ENCODE data around the gene HES1. TPM values are rescaled to one million over a fixed set of nuclear protein-coding genes. Genes with fewer than 3 reads are reported as not detected.

HES1 gene
- total RNA-seq, 2 donors from 2014 or later = 32.1 to 43.6 TPM

DNA sequence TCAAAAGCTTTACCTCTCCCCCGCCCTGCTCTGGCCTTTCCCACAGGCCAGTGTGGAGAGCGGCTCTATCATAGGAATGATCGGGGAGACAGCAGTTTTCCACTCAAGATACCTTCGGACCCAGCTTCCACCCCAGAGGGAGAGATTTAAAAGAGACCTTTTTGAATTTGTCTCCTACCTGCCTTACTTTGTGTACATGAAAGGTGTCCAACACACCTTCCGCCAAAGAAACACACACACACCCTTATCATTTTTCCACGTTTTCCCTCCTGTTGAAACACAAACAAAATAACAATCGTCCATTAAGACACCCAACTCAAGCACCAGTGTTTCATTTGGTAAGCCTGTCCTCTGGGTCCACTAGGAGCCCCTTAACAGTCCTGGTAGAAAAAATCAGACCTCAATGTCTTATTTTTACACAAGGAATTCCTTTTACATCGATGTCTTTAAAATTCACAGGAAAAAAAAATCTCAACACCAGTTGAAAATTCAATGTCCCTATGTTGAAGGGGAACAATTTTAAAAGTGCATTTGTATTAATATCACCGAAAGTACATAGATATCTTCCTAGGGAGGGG lies 4.0 kb downstream of the HES1 start:
- Histone ChIP-seq H3K9me3 (no peaks in the 10 kb centered on the region), H3K27ac (peak overlapping the region; percentile 92 to 98), H3K4me3 (peak overlapping the region in 1 of 2 donors; percentile 75), H3K27me3 (no peaks in the 10 kb centered on the region), H3K4me1 (peaks cover 0 to 60% of the 10 kb centered on the region in 2 donors), H3K36me3 (no peaks in the 10 kb centered on the region)
- no peak for TF ChIP-seq CTCF (IDR thresholded peaks at IDR 0.05)
- no peak for DNase-seq (ENCODE audit: low spot score)

DNA sequence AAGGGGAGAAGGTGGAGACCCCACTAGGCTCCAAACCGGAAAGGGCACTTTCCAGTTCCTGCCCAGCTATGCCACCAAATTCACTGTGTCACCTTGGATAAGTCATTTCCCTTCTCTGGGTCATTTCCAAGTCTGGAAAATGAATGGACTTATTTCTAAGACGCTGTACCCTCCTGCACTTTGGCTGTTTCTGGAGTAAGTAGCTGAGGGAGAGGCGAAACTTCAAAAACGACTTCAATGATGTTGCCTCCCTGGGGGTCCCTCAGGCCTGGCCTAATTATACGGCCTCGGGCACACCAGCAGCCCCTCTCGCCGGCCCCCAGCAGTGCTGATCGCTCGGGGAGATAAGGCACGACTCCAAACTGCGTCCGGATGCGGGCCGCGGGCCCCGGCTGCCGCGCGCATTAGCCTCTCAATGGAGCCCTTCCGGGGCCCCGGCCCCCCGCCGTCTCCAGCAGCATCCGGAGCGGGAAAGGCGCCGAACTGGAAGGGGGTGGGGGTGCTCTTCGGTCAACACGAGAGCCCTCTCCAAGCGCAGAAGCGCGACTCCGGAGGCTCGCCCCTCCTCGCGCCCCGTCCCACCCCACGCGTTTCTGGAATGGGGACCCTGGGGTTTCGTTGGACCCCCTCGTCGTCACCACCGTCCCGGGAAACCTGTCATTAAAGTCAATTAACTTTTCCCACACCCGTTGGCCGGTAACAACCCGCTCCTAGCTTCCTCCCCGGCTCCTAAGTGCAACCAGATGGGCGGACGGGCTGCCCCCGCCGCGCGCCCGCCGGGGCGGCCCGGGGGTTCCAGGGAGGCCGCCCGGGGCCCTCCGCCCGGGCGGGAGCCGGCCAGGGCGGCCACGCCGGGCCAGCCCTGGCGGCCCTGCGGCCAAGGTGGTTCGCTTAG lies 4.8 kb downstream of the HES1 start:
- Histone ChIP-seq H3K9me3 (no peaks in the 10 kb centered on the region), H3K4me3 (peak overlapping the region; percentile 30 to 46), H3K27me3 (no peaks in the 10 kb centered on the region), H3K27ac (peak overlapping the region; percentile 92 to 98), H3K4me1 (peaks cover 0 to 53% of the 10 kb centered on the region in 2 donors), H3K36me3 (no peaks in the 10 kb centered on the region)
- DNase-seq (ENCODE audit: low spot score) = no peak
- no peak for TF ChIP-seq CTCF (IDR thresholded peaks at IDR 0.05)

- TF ChIP-seq CTCF (IDR thresholded peaks at IDR 0.05) = peak in 1 of 2 donors; percentile 25
- Histone ChIP-seq H3K9me3 (no peaks in the 10 kb centered on the region), H3K27me3 (no peaks in the 10 kb centered on the region), H3K4me1 (peaks cover 0 to 53% of the 10 kb centered on the region in 2 donors), H3K4me3 (peak overlapping the region; percentile 30 to 46), H3K27ac (peak overlapping the region; percentile 95 to 98), H3K36me3 (no peaks in the 10 kb centered on the region)
- peak; percentile 91 for DNase-seq (ENCODE audit: low spot score)
These were observed 5.6 kb downstream of the HES1 start for GRCh38 chr3:194141415-194142155.

DNA sequence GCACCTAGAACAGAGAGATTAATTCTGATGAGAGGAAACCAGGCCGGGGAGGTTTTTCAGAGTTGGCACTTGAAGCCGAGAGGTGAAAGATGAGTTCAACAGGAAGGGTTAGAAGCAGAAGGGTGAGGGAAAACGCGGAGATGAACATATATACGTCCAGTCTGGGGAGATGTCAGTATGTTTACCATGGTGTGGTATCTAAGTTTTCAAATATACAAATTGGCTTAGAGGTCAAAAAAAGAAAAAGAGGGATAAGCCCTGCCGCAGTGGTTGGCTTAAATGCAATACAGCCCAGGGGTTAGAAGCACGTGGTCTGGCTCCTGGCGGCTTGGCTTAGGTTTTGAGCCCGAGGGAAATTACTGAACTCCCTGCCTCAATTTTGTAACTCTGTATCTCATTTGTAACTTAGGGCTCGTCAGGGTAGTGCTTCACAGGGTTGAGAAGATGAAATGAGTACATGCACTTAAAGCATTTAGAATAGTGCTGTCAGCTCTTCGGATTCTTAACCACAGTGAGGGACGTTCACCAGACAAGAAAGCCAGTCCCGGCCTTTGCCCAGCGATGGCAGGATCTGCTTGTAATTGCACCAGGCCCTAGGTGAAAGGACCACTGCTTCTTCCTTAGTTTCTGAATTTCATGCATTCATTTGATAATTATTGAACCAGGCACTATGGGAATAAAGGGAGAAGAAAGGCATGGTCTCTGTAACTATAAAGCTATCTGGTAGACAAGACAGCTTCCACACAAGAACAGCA lies 6.4 kb downstream of the HES1 start:
- no peaks in the 10 kb centered on the region for H3K36me3 ChIP-seq
- peak overlapping the region in 1 of 2 donors; percentile 35 for H3K4me3 ChIP-seq
- TF ChIP-seq CTCF (IDR thresholded peaks at IDR 0.05) = no peak
- peaks cover 0 to 53% of the 10 kb centered on the region in 2 donors for H3K4me1 ChIP-seq
- H3K27ac ChIP-seq = peak overlapping the region; percentile 95 to 98
- no peaks in the 10 kb centered on the region for H3K9me3 ChIP-seq
- DNase-seq (ENCODE audit: low spot score) = peak; percentile 79
- no peaks in the 10 kb centered on the region for H3K27me3 ChIP-seq

- Histone ChIP-seq H3K9me3 (no peaks in the 10 kb centered on the region), H3K4me1 (peaks cover 0 to 23% of the 10 kb centered on the region in 2 donors), H3K27ac (no peak overlapping the region), H3K4me3 (no peak overlapping the region), H3K36me3 (no peaks in the 10 kb centered on the region), H3K27me3 (no peaks in the 10 kb centered on the region)
- DNase-seq (ENCODE audit: low spot score) = no peak
- TF ChIP-seq CTCF (IDR thresholded peaks at IDR 0.05) = no peak
These were observed 9.8 kb downstream of the HES1 start for GRCh38 chr3:194145702-194146101.
